ENCODE data around the gene EXD3.

The EXD3 gene, protein sequence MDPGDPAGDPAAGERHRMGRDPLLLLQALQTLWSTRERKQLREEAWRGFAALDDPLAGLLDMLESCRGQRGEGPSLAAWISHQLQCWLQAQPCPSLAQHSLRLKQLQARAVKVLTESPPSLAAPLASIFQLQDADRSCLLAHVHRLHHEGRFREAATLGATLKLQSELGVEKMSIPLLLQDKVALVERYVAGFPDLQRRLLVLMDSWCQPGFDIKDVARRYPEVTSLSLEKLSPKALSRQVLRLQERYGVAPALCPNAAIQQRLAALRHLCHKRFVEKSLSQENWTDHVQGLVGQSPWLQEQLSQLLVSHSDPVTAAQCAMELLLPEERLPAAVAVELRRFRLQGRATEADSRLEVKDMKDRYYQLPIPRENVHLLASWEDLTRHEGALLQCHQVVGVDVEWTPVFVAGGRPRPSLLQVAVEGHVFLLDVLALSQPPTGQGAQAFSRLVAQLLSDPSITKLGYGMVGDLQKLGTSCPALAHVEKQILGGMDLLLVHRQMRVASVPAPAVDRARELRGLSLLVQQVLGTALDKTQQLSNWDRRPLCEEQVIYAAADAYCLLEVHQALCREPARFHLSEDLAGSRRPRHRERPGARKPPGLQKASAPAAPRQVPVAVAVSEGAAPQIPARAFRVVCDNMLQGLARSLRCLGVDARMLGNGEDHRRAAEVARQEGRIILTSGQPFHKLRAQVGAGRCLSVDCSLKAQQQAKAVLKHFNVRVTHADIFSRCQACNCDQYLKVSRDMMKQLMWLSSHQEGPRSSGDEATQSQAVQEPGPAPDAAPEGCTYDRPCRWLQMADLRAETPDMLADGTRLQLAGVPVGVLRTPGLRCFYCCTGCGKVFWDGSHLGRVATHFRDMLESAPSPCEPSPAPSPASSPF

DNA sequence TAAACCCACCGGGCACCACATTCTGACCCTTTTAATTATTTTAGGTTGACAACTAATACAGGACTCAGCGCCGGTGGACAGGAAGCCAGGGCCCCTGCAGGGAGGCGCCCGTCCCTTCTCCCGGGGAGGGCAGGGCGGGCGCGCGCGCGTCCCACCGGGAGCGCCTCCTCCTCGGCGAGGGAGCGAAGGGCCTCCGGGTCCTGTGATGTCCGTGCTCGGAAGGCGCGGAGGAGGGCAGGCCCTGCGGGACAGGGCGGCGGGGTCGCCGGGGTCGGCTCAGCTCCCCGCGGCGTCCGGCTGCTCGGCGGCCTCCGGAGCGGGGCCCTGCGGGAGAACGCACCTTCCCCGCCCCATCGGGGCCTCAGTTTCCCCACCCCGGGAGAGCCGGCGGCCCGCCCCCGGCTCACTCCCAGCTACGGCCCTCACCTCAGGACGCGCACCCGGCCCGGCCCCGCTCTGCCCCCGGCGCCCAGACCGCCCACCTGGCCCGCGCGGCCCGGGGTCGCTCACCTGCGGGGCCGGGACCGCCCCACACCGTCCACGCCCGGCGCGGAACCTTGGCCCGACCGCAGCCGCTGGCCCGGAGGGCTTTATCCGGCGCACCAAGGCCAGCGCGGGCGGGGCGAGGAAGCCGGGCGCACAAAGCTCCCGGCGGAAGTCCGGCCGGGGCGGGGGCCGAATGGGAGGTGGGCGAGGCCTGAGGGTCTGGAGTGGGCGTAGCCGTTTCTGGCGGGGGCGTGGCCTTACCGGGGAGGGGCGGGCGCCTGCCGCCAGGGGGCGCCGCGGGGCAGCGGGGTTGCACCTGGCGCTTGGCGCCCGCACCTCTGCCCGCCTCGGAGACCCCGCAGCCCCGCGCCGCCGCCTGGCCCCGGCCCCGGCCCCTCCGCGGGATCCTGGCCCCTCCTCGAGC lies at the start of gene EXD3, which contains the start of gene NOXA1:
EXD3 (minus strand) TSS at position 559 of the 910 bp plus-strand sequence. CDS start 27,805 bp downstream, outside the sequence.
NOXA1 (plus strand) TSS at position 790 of the 910 bp plus-strand sequence. CDS start 137 bp downstream, outside the sequence.
- peak; percentile 94 for DNase-seq

DNA sequence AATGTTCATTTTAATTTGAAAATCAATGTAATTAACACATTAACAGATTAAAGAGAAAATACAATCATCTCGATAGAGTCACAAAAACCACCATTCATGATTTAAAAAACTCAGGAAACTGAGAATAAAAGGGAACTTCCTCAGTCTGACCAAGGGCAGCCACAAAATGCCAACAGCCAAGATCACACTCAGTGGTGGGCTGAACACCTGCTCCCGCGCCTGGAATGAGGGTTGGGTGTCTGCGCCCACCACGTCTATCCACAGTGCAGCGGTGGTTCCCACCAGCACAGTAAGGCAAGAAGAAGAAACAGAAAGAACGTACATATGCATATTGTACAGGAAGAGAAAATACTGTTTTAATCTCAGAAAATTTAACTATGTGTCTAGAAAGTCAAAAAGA lies 47.8 kb upstream of the EXD3 start:
- DNase-seq: no peak

DNA sequence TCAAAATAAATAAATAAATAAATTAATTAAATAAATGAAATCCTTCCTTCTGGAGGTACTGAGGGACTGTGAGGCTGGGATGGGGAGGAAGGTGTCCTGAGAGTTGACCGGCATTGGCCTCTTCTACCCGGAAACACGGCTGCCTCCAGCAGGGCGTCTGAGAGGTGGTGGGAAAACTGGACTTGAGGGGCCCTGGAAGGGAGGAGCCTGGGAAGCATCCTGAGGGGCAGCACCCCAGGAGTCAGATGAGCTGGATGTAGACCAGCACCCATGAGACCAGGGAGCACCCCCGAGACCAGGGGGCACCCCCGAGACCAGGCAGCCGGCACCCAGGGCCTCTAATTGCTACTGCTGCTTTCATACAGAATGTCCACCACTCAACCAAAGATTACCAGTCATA lies 44.9 kb upstream of the EXD3 start:
- DNase-seq: no peak

DNA sequence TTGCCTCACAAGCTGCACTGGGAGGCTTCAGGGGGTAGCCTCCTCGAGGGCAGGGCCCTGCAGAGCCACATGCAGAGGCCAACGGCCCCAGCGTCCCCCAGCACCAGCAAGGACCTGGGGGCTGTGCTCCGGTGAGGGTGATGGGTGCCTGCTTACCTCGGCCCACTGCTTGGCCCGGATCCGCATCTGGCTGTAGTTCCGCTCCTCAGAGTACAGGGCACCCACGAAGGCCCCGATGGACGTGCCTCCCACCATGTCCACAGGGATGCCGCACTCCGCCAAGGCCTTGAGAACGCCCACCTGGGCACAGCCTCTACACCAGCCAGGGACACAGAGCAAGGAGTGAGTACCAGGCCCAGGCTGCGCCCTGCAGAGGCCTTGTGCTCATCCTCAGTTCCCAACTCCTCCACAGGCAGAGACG lies 44.2 kb upstream of the EXD3 start:
- no peak for DNase-seq

DNA sequence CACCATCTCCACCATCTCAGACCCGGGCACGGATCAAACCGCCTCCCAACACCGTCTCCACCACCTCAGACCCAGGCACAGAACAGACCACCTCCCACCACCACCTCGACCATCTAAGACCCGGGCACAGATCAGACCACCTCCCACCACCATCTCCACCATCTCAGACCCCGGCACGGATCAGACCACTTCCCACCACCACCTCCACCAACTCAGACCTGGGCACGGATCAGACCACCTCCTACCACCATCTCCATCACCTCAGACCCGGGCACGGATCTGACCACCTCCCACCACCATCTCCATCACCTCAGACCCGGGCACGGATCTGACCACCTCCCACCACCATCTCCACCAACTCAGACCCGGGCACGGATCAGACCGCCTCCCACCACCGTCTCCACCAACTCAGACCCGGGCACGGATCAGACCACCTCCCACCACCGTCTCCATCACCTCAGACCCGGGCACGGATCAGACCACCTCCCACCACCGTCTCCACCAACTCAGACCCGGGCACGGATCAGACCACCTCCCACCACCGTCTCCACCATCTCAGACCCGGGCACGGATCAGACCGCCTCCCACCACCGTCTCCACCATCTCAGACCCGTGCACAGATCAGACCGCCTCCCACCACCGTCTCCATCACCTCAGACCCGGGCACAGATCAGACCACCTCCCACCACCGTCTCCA lies 43.6 kb upstream of the EXD3 start:
- DNase-seq: peak; percentile 8

DNA sequence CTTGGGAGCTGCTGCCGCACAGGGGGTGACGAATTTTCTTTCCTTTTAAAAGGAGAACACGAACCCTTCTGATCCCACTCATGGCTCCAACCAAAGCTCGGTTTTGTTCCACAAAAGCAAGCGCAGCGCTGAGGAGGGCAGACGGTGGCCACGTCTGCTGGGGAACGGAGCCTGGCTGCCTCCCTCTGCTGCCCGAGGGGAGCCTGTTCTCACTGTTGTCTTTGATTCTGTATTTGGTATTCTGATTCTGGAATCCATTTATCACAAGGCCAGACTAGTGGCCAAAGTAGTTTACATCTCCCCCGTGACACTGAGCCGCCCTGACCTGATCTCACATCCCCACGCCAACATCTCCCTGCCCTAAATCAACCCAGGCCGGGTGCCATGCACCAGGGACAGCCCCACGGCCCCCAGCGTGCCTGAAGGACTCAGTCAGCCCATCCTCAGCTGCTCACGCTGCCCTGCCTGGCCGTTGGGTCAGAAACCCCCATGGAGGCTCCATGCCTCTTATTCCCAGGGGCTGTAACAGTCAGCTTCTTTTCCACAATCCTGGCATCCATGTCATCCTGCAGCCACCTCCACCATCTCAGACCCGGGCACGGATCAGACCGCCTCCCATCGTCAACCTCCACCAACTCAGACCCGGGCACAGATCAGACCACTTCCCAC lies 42.9 kb upstream of the EXD3 start:
- DNase-seq: no peak

DNA sequence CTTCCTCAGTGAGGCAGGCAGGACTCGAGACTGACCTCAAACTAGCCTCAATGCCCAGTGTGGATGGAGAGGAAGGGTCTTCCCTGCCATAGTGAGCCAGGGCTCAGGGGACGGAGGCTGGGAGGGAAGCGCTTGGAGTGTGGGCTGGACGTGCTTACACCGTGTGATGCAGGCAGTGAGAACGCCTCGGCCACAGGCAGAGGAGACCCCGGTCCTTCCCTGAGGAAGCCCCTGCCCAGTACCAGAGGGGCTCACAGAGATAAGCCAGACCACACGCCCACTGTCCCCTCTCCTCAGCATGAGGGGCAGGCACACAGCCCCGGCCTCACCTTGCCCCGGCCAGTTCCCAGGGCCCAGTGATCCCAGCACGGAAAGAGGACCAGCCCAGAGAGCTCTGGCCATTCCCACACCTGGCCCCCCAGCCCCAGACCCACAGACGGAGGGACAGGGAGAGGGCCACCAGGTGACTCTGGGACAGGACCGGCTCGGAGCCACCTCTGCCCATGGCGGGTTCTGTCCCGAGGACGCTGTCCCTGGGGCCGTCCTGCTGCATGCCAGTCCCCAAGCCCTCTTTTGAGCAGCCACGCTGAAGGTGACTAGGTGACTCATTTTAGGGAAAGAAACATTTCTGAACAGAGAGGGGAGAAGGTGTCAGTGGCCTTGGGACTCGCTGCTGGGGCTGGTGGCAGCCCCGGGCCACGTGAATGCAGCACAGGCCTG lies 42.2 kb upstream of the EXD3 start:
- no peak for DNase-seq

DNA sequence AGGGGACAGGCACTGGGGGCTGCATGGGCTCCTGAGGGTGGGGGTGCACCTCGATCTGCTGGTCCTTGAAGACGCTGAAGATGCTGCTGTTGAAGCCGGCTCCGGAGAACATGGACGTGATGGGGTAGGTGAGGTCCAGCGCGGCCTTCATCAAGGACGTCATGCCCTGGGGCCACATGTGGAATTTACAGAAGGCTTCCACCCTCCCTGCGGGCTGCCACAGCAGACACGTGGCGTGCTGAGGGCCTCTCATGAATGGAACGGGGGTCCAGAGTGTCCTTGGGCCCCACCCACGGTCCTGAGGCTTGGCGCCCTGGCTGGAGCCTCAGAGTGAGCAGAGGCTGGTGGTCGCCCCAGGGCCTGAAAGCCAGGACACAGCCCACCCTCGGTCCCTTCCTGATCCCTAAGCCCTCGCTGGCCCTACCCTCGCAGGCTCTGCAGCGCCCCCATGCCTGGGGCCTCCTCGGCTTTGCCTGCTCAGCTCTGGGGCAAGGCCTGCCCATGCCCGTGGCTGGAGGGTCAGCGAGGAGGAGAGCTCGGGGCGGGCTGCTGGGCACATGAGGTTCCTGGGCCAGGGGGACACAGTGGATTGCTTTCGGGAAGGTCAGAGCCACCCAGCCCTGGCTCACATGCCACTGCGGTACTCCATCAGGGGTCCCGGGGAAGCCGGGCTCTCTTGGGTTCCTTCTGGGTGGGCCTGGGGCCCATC lies 41.5 kb upstream of the EXD3 start:
- peak; percentile 10 for DNase-seq

DNA sequence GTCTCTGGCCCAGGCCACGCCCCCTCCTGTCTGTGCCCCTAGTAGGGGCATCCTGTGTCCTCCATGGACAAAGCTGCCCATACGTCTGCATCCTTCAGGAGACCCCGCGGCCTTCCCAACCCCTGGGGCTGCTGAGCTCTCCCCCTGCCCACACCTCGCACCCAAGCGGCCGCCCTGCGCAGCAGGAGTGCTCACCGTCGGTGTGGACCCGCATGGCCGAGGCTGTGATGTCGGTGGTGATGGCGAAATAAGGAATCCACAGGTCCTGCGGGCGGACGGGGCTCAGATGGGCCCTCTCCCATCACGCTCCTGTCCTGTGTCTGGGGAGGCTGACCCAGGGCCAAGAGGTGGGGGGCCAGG lies 40.9 kb upstream of the EXD3 start:
- no peak for DNase-seq

DNA sequence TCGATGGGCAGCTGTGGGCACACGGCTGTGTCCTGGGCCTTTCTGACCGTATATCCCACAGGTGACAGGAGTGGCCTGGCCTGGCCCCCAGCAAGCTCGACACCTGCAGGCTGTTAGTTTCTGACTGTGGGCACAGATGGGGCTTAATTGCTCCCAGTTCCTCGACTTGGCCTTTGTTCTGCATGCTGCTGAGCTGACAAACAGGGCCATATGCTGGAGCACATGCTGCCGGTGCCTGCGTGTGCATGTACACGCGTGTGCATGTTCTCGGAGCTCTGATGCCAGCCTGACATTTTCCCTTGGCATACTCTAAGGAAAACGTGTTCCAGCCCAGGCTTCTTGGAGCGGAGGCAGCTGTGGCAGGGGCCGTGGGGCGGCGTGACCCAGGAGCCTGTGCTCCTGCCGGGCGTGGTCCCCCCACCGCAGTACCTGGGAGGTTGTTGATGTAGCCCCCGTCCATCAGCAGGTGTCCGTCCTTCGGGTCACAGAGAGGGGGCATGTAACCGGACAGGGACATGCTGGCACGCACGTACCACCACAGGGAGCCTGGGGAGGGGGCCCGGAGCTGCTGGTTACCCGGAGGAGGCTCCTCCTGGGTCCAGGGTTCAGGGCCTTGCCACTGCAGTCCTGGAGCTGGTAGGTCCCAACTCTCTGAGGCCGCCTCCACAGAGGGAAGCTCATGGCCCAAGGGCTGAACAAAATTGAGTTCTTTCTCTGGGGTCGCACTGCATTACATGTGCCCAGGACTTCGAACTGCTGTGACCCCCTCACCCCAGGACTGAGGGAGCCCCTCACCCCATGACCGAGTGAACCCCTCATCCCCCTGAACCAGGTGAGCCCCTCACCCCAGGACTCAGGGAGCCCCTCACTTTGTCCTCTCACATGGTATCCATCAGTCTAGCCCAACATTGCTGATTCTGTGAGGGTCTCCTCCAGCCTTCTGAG lies 40.3 kb upstream of the EXD3 start:
- DNase-seq: peak; percentile 9

DNA sequence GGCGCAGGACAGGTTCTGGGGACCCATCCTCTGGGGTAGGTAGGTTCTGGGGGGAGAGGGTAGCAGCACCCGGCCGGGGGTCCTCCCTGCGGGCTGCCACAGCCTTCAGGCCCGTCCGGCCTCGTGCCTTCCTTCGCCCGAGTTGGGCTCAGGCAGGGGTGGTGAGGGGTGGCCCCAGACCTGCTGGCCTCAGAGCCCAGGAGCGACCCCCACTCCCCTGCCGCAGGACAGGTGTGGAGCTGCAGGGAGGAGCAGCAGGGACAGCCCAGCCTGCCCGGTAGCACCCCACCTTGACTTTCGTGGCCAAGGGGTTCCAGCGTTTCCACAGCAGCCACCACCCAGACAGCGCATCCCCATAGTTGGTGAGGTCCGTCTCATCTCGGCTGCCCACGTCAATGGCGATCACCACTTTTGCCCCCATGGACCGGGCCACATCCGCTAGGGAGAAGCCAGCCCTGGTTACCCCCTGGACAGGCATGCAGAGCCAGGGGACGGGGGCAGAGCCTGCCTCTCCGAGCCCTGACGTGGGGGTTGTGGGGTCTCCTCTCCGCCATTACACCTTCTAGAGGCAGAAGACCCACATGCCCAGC lies 39.5 kb upstream of the EXD3 start:
- no peak for DNase-seq

DNA sequence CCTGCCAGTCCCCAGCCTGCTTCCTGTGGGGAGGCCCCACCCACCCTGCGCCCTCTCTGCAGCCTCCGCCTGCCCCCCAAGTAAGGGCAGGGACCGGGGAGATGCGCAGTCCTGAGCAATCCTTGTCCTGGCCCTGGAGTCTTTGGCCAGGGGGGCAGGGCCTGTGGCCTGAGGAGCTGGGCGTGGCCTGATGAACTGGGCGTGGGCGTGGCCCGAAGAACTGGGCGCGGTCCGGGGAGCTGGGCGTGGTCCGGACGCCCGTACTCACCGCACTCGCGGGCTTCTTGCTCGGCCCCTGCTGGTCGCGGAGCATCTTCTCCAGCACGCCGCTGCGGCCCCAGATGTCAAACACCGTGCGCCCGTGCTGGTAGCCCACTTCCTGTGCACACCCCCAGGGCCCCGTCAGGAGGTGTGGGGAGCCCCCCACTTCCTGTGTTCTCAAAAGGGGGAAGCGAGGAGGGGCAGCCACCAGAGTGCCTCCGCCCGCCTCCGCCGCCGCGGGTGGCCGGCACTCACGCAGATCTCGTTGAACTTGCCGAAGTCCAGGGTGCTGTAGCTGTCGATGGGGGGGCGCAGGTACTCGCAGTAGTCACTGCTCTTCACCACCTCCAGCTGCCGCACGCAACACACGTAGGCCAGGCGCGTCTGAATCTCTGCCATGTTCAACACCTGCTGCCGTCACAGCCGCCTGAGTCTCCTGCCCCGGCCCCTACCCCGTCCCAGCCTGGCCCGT lies 38.9 kb upstream of the EXD3 start:
- peak; percentile 66 for DNase-seq

DNA sequence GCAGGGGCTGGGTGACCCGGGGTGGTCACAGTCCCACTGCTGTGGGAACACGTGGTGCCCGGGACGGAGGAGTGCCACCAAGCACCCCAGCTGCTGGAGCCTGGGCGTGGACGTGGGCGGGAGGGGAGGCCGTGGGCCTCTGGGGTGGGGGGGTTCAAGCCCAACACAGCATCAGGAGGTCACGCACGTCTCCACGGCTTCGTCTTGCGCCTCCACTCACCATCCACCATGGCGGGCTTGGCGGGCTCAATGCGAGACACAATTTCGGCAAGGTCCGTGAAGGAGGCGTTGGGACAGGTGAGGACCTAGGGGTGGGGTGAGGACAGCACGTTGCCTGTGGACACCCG lies 38.3 kb upstream of the EXD3 start:
- DNase-seq: no peak

DNA sequence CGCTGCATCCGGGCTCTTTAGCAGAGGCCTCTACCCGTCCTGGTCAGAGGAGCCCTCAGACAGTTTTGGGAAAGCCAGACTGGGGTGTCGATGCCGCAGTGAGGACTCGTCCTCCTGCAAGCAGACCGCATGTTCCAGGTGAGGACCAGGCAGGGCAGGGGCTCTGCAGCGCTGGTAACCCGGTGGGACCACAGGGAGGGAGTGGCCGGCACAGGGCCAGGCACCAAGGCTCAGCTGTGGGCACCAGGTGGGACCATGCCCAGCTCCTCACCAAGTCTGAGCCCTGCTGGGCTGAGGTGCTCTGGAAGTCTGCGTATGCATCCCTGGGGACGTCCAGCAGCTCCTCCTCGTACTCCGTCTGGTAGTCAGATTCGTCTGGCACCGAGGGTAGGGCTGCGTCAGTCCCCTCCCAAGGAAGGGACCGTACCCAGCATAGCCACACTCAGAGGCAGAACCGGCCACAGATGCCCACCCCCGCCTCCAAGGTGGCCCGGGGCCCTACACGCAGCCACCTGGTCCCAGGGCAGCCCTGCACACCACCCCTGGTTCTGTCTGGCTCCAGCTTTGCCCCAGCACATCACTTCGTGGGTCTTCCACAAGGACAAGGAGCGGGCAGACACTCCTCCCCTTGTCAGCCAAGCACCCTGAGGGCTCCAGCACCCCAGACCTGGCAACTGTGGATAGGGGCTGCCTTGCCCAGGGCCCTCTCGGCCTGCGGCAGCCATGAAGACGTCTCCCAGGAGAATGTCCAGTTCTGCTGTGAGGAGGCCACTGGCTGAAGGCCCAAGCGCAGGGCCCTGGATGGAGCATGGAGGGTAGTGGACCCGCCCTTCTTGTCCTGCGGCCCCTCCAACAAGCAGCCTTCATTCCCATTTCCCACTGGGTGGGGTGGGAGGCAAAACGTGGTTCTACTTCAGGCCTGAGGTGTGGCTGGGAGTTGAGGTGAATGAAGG lies 37.7 kb upstream of the EXD3 start:
- peak; percentile 13 for DNase-seq

DNA sequence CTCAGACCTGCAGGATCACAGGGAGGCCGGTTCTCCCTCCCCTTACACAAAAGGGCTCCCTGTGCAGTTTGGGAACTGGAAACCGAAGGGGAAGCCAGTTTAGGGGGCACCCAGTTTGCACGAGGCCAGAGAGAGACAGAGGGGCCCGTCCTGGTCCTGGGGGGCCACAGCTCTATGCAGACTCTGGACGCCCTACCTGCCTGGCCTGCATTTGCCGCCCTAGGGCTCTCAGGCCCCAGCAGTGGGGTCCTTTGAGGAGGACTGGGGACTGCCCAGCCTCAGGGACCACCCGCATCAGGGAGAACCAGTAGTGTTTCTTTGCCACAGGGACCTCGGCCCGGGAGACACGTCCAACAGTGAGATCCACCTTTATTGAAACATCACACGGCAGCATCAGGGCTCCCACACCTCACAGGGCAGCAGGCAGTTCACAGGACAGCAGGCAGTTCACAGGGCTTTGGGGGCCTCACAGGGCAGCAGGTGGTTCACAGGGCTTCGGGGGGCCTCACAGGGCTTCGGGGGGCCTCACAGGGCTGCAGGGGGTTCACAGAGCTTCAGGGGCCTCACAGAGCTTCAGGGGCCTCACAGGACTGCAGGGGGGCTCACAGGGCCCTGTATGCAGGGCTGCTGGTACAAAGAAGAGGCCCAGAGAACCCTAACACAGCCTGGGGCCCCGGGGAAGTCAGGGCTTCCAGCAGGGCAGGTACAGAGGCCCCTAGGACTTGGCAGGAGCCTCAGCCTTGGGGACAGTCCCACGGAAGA lies 36.8 kb upstream of the EXD3 start:
- DNase-seq: peak; percentile 19

DNA sequence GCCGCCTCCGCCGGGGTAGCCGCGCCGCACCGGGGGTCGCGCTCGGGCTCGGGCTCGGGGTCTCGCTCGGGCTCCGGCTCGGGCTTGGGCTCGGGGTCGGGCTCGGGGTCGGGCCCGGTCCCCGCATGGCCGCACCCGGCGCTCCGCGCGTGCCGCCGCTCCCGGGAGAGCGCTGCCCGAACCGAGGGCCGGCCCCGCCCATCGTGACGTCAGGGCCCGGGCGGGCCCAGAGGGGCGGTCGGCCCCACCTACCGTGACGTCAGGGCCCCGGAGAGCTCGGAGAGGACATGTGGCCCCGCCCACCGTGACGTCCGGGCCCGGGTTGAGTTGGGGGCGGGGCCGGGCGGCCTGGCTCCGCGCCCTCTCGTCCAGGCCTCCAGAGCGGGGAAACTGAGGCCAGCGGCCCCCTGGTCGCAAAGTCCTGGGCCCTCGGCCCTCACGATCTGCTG lies 36.2 kb upstream of the EXD3 start, which contains the start of gene NSMF:
NSMF (minus strand) TSS at position 183 of the 449 bp plus-strand sequence. CDS start 232 bp downstream, outside the sequence.
- DNase-seq: peak; percentile 94

Data from activated naive CD4-positive, alpha-beta T cell treated with anti-CD3 and anti-CD28 coated beads, Interleukin-2, amount 50 U/mL, for 16 hours (primary cell).